Stimulated activated CD4-positive, alpha-beta T cell treated with anti-CD3 and anti-CD28 coated beads, Interleukin-1b, Interleukin-23, amount 100 ng/mL, for 4 hours (primary cell): Measurements from ENCODE around the gene DNMT3L.
"Not testable (repeated sequence)": the region's sequence is repeated elsewhere in the genome, so short reads cannot be mapped to it uniquely, and the experiment has no call there.

Source experiments
- DNase-seq, 2 donors: peaks; one replicate each; pipeline ENCODE4 v3.0.0-alpha.2; 2020; ENCODE audit warnings: low read depth in 2 of 2

Gene DNMT3L

GRCh38 chr21:44294391-44295162, 32.9 kb upstream of the DNMT3L start:
- DNase-seq = no peak

- no peak for DNase-seq
These were observed 32.0 kb upstream of the DNMT3L start for GRCh38 chr21:44293551-44294231.

- no peak for DNase-seq
These were observed 31.1 kb upstream of the DNMT3L start for GRCh38 chr21:44292812-44293195.

- no peak for DNase-seq
These were observed 30.5 kb upstream of the DNMT3L start for GRCh38 chr21:44291936-44292811.

GRCh38 chr21:44291078-44291935, 29.6 kb upstream of the DNMT3L start:
- no peak for DNase-seq

- no peak for DNase-seq
These were observed 28.8 kb upstream of the DNMT3L start for GRCh38 chr21:44290327-44291077.

- DNase-seq = no peak
These were observed 27.8 kb upstream of the DNMT3L start for GRCh38 chr21:44289381-44290010.

- no peak for DNase-seq
These were observed 26.8 kb upstream of the DNMT3L start for GRCh38 chr21:44288251-44289110.

- no peak for DNase-seq
These were observed 25.3 kb upstream of the DNMT3L start for GRCh38 chr21:44286716-44287632.

GRCh38 chr21:44286086-44286715, 24.5 kb upstream of the DNMT3L start:
- no peak for DNase-seq

GRCh38 chr21:44285138-44285992, 23.7 kb upstream of the DNMT3L start, which contains the start of gene AIRE:
Gene AIRE (plus strand): TSS chr21:44285876. CDS start chr21:44286007, 131 bp downstream.
- no peak for DNase-seq

- no peak for DNase-seq
These were observed 22.3 kb upstream of the DNMT3L start for GRCh38 chr21:44283948-44284347.

- not testable (repeated sequence) for DNase-seq
These were observed 21.6 kb upstream of the DNMT3L start for GRCh38 chr21:44283211-44283785.

GRCh38 chr21:44282370-44282769, 20.7 kb upstream of the DNMT3L start:
- no peak for DNase-seq

GRCh38 chr21:44281801-44282200, 20.1 kb upstream of the DNMT3L start:
- DNase-seq = no peak
